ENCODE data around the gene PCBP3. TPM values are rescaled to one million over a fixed set of nuclear protein-coding genes. Genes with fewer than 3 reads are reported as not detected.

Gene PCBP3
- total RNA-seq, 1 donor: 1.1 TPM

DNA sequence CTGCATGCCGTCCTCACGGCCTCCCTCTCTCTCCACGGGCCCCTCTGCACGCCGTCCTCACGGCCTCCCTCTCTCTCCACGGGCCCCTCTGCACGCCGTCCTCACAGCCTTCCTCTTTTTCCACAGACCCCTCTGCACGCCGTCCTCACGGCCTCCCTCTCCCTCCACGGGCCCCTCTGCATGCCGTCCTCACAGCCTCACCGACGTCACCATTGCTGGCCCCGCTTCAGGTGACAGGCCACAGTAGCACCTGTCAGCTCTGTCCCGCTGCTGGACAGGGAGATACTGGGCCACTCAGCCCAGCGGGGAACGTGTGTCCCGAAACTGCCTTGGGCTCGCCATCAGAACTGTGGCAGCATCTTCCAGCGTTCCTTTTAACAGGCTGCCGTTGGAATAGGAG lies 255.3 kb downstream of the PCBP3 start:
- Histone ChIP-seq H3K79me2 (ENCODE audit: insufficient read depth, low read length) (no peaks in the 10 kb centered on the region), H3K9me3 (ENCODE audit: low read depth, low read length) (no peaks in the 10 kb centered on the region), H3K36me3 (ENCODE audit: insufficient read depth, low read length) (no peaks in the 10 kb centered on the region), H2AFZ (ENCODE audit: low read length) (no peak overlapping the region), H4K20me1 (ENCODE audit: insufficient read depth, low read length) (peaks cover 6% of the 10 kb centered on the region), H3K4me3 (ENCODE audit: insufficient read depth, low read length) (no peak overlapping the region), H3K27ac (ENCODE audit: low read depth, low read length) (no peak overlapping the region), H3K4me2 (ENCODE audit: insufficient read depth, low read length) (no peak overlapping the region), H3K27me3 (ENCODE audit: insufficient read depth, low read length) (peaks cover 7% of the 10 kb centered on the region), H3K4me1 (ENCODE audit: insufficient read depth, low read length) (peaks cover 10% of the 10 kb centered on the region)
- no peak for DNase-seq (ENCODE audit: insufficient read length, low spot score, missing footprints)
- TF ChIP-seq, protein P1, sequence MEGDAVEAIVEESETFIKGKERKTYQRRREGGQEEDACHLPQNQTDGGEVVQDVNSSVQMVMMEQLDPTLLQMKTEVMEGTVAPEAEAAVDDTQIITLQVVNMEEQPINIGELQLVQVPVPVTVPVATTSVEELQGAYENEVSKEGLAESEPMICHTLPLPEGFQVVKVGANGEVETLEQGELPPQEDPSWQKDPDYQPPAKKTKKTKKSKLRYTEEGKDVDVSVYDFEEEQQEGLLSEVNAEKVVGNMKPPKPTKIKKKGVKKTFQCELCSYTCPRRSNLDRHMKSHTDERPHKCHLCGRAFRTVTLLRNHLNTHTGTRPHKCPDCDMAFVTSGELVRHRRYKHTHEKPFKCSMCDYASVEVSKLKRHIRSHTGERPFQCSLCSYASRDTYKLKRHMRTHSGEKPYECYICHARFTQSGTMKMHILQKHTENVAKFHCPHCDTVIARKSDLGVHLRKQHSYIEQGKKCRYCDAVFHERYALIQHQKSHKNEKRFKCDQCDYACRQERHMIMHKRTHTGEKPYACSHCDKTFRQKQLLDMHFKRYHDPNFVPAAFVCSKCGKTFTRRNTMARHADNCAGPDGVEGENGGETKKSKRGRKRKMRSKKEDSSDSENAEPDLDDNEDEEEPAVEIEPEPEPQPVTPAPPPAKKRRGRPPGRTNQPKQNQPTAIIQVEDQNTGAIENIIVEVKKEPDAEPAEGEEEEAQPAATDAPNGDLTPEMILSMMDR (IDR thresholded peaks at IDR 0.05; ENCODE audit: extremely low read depth, low read depth, low read length): no peak

DNA sequence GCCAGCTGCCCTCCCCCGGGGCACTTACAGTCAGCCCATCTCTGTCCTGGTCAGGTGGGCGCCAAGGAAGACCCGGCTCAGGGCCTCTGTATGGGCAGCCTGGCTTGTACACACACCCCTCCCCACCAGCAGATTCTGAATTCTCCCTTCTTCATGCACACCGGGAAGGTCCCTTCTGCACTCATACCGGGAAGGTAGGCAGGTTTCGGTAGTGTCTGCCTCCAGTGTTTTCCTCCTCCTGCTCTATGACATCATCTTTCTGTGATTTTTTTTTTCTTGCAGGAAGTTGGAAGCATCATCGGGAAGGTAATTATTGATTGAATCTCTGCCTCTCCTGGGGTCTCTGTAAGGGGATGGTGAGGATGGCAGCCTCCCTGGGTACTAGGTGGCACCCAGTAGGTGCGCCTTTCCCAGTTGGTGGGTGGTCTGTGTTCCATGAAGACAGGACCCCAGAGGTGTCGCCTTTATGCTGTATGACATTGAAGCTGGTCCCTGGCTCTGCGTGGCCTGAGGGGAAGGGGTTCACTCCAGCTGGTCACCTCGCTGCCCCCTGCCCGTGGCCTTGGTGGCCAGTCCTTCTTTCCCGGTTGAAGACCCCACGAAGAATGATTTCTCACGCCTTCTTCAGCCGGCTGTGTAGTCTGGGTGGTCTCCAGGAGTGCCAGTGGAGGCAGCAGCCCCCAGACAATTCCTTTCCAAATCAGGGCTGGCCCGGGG lies 255.9 kb downstream of the PCBP3 start:
- Histone ChIP-seq H3K4me3 (ENCODE audit: insufficient read depth, low read length) (no peak overlapping the region), H3K36me3 (ENCODE audit: insufficient read depth, low read length) (no peaks in the 10 kb centered on the region), H2AFZ (ENCODE audit: low read length) (no peak overlapping the region), H3K27me3 (ENCODE audit: insufficient read depth, low read length) (peaks cover 11% of the 10 kb centered on the region), H3K27ac (ENCODE audit: low read depth, low read length) (no peak overlapping the region), H3K79me2 (ENCODE audit: insufficient read depth, low read length) (no peaks in the 10 kb centered on the region), H3K4me1 (ENCODE audit: insufficient read depth, low read length) (peaks cover 5% of the 10 kb centered on the region), H4K20me1 (ENCODE audit: insufficient read depth, low read length) (no peaks in the 10 kb centered on the region), H3K4me2 (ENCODE audit: insufficient read depth, low read length) (no peak overlapping the region), H3K9me3 (ENCODE audit: low read depth, low read length) (no peaks in the 10 kb centered on the region)
- no peak for DNase-seq (ENCODE audit: insufficient read length, low spot score, missing footprints)
- TF ChIP-seq, protein P1 (IDR thresholded peaks at IDR 0.05; ENCODE audit: extremely low read depth, low read depth, low read length): no peak

DNA sequence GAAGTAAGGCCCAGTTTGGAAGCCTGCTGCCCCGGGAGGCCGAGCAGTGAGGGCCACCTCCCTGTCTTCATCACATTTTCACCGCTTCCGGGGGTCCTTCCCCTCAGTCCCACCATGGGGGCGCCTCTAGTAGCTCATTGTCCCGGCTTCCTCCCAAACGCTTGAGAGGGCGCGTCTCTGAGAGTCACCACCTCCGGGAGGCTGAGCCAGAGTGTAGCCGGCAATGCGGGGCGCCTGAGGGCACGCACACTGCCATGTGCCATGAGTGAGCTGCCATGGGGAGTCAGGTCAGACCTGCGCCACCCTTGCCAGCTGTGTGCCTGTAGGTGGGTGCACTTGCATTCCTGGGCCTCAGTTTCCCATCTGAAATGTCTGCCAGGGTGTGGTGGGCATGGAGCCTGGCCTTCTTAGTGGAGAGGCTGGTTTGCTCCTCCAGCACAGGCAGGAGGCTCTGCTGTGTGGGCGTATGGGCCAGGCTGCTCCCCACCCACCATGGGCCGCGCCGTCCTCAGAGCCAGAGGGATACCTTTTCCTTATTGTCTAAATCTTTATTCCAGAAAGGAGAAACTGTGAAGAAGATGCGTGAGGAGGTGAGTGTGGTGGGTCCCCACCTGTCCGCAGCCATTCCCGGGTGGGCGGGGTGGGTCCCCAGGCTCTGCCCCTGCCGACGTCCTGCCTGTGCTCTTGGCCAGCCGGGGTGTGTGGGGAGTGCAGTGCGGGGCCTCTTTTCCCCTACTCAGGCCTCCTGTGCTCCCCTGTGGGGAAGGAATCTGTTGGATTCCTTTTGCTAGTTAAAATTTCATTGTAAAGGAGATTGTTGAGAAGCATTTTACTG lies 256.7 kb downstream of the PCBP3 start:
- Histone ChIP-seq H3K4me3 (ENCODE audit: insufficient read depth, low read length) (no peak overlapping the region), H3K4me2 (ENCODE audit: insufficient read depth, low read length) (no peak overlapping the region), H3K9me3 (ENCODE audit: low read depth, low read length) (no peaks in the 10 kb centered on the region), H2AFZ (ENCODE audit: low read length) (no peak overlapping the region), H3K79me2 (ENCODE audit: insufficient read depth, low read length) (no peaks in the 10 kb centered on the region), H3K27ac (ENCODE audit: low read depth, low read length) (no peak overlapping the region), H4K20me1 (ENCODE audit: insufficient read depth, low read length) (no peaks in the 10 kb centered on the region), H3K36me3 (ENCODE audit: insufficient read depth, low read length) (no peaks in the 10 kb centered on the region), H3K27me3 (ENCODE audit: insufficient read depth, low read length) (peaks cover 15% of the 10 kb centered on the region), H3K4me1 (ENCODE audit: insufficient read depth, low read length) (no peaks in the 10 kb centered on the region)
- TF ChIP-seq, protein P1 (IDR thresholded peaks at IDR 0.05; ENCODE audit: extremely low read depth, low read depth, low read length): no peak
- no peak for DNase-seq (ENCODE audit: insufficient read length, low spot score, missing footprints)

DNA sequence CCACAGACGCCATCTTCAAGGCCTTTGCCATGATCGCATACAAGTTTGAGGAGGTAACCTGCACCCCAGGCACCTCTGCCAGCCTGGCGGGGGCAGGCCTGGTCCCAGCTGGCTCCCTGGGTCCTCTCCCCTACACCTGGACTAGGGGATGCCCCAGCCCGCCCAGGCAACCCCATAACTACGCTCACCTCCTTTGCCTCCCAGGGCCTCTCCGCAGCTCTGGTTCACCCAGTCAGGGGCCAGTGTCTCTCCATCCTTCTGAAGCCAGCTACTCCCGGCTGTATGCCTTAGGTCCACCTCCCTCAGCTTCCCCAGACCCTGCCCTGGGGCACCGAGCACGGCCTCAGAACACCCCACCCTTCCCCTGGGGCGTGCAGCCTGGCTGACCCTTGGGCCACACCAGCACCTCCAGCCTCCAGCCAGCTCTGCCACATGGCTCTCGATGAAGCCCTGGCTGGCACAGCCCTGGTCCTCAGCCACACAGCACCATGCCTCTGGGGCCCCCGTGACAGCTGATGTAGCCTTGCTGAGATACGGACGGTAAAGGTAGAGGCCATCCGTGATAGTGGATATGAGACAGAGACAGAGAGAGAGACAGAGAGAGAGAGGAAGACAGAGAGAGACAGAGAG lies 257.7 kb downstream of the PCBP3 start:
- H3K27me3 ChIP-seq (ENCODE audit: insufficient read depth, low read length): peaks cover 16% of the 10 kb centered on the region
- TF ChIP-seq, protein P1 (IDR thresholded peaks at IDR 0.05; ENCODE audit: extremely low read depth, low read depth, low read length): no peak
- no peak overlapping the region for H3K4me2 ChIP-seq (ENCODE audit: insufficient read depth, low read length)
- no peaks in the 10 kb centered on the region for H4K20me1 ChIP-seq (ENCODE audit: insufficient read depth, low read length)
- H2AFZ ChIP-seq (ENCODE audit: low read length): no peak overlapping the region
- no peak for DNase-seq (ENCODE audit: insufficient read length, low spot score, missing footprints)
- H3K27ac ChIP-seq (ENCODE audit: low read depth, low read length): no peak overlapping the region
- no peak overlapping the region for H3K4me3 ChIP-seq (ENCODE audit: insufficient read depth, low read length)
- no peaks in the 10 kb centered on the region for H3K79me2 ChIP-seq (ENCODE audit: insufficient read depth, low read length)
- no peaks in the 10 kb centered on the region for H3K36me3 ChIP-seq (ENCODE audit: insufficient read depth, low read length)
- H3K9me3 ChIP-seq (ENCODE audit: low read depth, low read length): no peaks in the 10 kb centered on the region
- H3K4me1 ChIP-seq (ENCODE audit: insufficient read depth, low read length): no peaks in the 10 kb centered on the region
